ENCODE measurements around the gene SLC24A4. TPM values are rescaled to one million over a fixed set of nuclear protein-coding genes. Genes with fewer than 3 reads are reported as not detected.

The SLC24A4 gene
- total and polyA plus RNA-seq, 2 donors (not counting 3 experiments of a cell fraction or from before 2014, with no cell fraction given): 0.07 to 0.08 TPM

- DNase-seq (ENCODE audit: low read depth, low spot score): no peak
- dilution Hi-C loops (cut with MboI; ENCODE audit: extremely low pct_ligation_motif_present, low sequenced_read_pairs): no loop called here
- Histone ChIP-seq H3K36me3 (ENCODE audit: control insufficient read depth in 2 of 2, extremely low read depth in 1 of 2, insufficient read depth in 2 of 2, low read length in 2 of 2) (no peaks in the 10 kb centered on the region), H3K27ac (ENCODE audit: insufficient read depth, low read depth, low read length) (no peak overlapping the region), H3K9ac (replicated peaks; ENCODE audit: extremely low read depth, insufficient read depth, low read length) (no peak overlapping the region), H3K4me1 (ENCODE audit: control insufficient read depth, extremely low read depth, insufficient read depth, low read length) (no peaks in the 10 kb centered on the region), H2AFZ (ENCODE audit: low read depth, low read length) (no peak overlapping the region), H3K4me2 (ENCODE audit: insufficient read depth, low read length) (no peak overlapping the region), H3K27me3 (ENCODE audit: control insufficient read depth in 2 of 2, insufficient read depth in 2 of 2, low read length in 2 of 2) (no peaks in the 10 kb centered on the region), H3K9me1 (replicated peaks; ENCODE audit: control insufficient read depth, extremely low read depth, insufficient read depth, low read length) (no peaks in the 10 kb centered on the region), H3K4me3 (replicated peaks in 1 of 3; ENCODE audit: insufficient read depth in 1 of 3, low read depth in 1 of 3, low read length in 3 of 3) (no peak overlapping the region), H3K9me3 (replicated peaks; ENCODE audit: control insufficient read depth, insufficient read depth, low read length) (no peaks in the 10 kb centered on the region), H4K20me1 (replicated peaks; ENCODE audit: control insufficient read depth, extremely low read depth, insufficient read depth, low read length) (no peaks in the 10 kb centered on the region), H3K79me2 (ENCODE audit: control insufficient read depth, insufficient read depth, low read length) (no peaks in the 10 kb centered on the region)
- FAIRE-seq: no peak
- intact Hi-C loops (cut with micrococcal nuclease): no loop called here
- TF ChIP-seq GATA2 (IDR thresholded peaks at IDR 0.05; ENCODE audit: insufficient read depth, insufficient read length, low read depth, low read length) (no peak), EZH2 (IDR thresholded peaks at IDR 0.05; ENCODE audit: borderline replicate concordance, low read depth, low read length, severe bottlenecking) (no peak)
- POLR2A ChIA-PET: no interaction called here
- CTCF ChIA-PET: no interaction called here
- BruUV-seq (replicated peaks): no TSS peak
Observed at GRCh38 chr14:92446771-92447170, 123.8 kb downstream of the SLC24A4 start.

DNA sequence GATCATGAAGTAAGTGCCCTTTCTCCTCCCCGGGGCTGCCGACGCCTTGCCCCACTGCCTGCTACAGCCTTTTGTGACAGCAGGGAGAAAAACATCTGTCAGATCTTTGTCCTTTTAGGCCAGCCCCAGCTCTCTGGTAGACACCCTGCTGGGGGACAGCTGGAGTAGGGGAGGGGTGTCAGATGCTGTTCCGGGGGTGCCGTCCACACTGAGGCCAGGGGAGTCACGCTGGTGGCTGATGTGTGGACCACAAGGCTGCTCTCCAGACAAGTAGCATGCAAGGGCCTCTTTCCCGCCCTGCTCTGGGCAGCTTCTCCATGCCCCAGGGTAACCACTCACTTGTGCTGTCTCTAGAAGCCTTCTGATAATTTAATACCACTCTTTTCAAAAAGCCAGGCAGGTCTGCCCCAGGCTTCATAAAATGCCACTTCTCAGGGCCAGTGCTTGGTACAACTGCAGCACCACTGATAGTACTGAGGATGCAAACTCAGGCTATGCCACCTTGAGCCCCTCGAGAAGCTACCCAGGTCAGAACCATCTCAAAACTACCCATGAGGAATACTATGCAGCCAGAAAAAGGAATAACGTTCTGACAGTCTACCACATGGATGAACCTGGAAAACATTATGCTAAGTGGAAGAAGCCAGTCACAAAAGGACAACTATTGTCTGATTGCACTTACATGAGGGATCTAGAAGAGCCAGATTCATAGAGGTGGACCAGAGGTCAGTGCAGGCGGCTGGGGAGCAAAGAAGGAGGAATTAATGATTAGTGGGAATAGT lies 124.6 kb downstream of the SLC24A4 start:
- no peaks in the 10 kb centered on the region for H4K20me1 ChIP-seq (replicated peaks; ENCODE audit: control insufficient read depth, extremely low read depth, insufficient read depth, low read length)
- dilution Hi-C loops (cut with MboI; ENCODE audit: extremely low pct_ligation_motif_present, low sequenced_read_pairs): no loop called here
- H3K36me3 ChIP-seq (ENCODE audit: control insufficient read depth in 2 of 2, extremely low read depth in 1 of 2, insufficient read depth in 2 of 2, low read length in 2 of 2): no peaks in the 10 kb centered on the region
- H3K4me3 ChIP-seq (replicated peaks in 1 of 3; ENCODE audit: insufficient read depth in 1 of 3, low read depth in 1 of 3, low read length in 3 of 3): no peak overlapping the region
- intact Hi-C loops (cut with micrococcal nuclease): no loop called here
- H3K27me3 ChIP-seq (ENCODE audit: control insufficient read depth in 2 of 2, insufficient read depth in 2 of 2, low read length in 2 of 2): no peaks in the 10 kb centered on the region
- no peaks in the 10 kb centered on the region for H3K79me2 ChIP-seq (ENCODE audit: control insufficient read depth, insufficient read depth, low read length)
- H3K27ac ChIP-seq (ENCODE audit: insufficient read depth, low read depth, low read length): no peak overlapping the region
- TF ChIP-seq POLR2AphosphoS5 (IDR thresholded peaks at IDR 0.05; ENCODE audit: insufficient read depth, low read depth, low read length): no peak
- TF ChIP-seq, protein P1, sequence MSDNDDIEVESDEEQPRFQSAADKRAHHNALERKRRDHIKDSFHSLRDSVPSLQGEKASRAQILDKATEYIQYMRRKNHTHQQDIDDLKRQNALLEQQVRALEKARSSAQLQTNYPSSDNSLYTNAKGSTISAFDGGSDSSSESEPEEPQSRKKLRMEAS (IDR thresholded peaks at IDR 0.05; ENCODE audit: insufficient read depth, insufficient read length): no peak
- DNase-seq (ENCODE audit: low read depth, low spot score) (no peak), FAIRE-seq (no peak)
- CTCF ChIA-PET: no interaction called here
- no peak overlapping the region for H2AFZ ChIP-seq (ENCODE audit: low read depth, low read length)
- BruUV-seq (replicated peaks): no TSS peak
- no peaks in the 10 kb centered on the region for H3K9me3 ChIP-seq (replicated peaks; ENCODE audit: control insufficient read depth, insufficient read depth, low read length)
- H3K4me2 ChIP-seq (ENCODE audit: insufficient read depth, low read length): no peak overlapping the region
- POLR2A ChIA-PET: no interaction called here
- no peak overlapping the region for H3K9ac ChIP-seq (replicated peaks; ENCODE audit: extremely low read depth, insufficient read depth, low read length)
- no peaks in the 10 kb centered on the region for H3K9me1 ChIP-seq (replicated peaks; ENCODE audit: control insufficient read depth, extremely low read depth, insufficient read depth, low read length)
- no peaks in the 10 kb centered on the region for H3K4me1 ChIP-seq (ENCODE audit: control insufficient read depth, extremely low read depth, insufficient read depth, low read length)

Data from endothelial cell of umbilical vein (primary cell).